OCI-LY1 (cell line): Measurements from ENCODE around the gene TNS1.

Experiments
- H2AFZ ChIP-seq: fragments of 200-600 bp; sonication (generic), shearing (Covaris generic); 2 replicates; pipeline ENCODE4 v1.6.0; 2014; ENCODE audit warnings: antibody characterized with exemption, mild to moderate bottlenecking, low read length
- H3F3A ChIP-seq: fragments of 200-600 bp; sonication (generic), shearing (Covaris generic); 2 replicates; pipeline ENCODE4 v1.6.0; 2014; ENCODE audit warnings: mild to moderate bottlenecking, antibody characterized with exemption, low read length, moderate library complexity; ENCODE audit not compliant: insufficient read depth
- H3K27ac ChIP-seq: fragments of 200-600 bp; sonication (generic); 2 replicates; pipeline ENCODE4 v1.5.1; 2014; ENCODE audit warnings: low read length, mixed run types, mild to moderate bottlenecking, low read depth; ENCODE audit not compliant: poor library complexity, severe bottlenecking
- H3K27me3 ChIP-seq: fragments of 200-600 bp; sonication (generic); 2 replicates; pipeline ENCODE4 v1.6.0; 2014; ENCODE audit warnings: antibody characterized with exemption, mild to moderate bottlenecking, low read length, moderate library complexity; ENCODE audit not compliant: insufficient read depth
- H3K36me3 ChIP-seq: fragments of 200-600 bp; sonication (generic); 2 replicates; pipeline ENCODE4 v1.6.1; 2014; ENCODE audit warnings: mild to moderate bottlenecking, antibody characterized with exemption, low read length, moderate library complexity, mixed read lengths; ENCODE audit not compliant: insufficient read depth
- H3K4me1 ChIP-seq: fragments of 200-600 bp; sonication (generic); 2 replicates; pipeline ENCODE4 v1.5.1; 2014; ENCODE audit warnings: mild to moderate bottlenecking, low read length, moderate library complexity; ENCODE audit not compliant: insufficient read depth, severe bottlenecking
- H3K4me2 ChIP-seq: fragments of 200-600 bp; sonication (generic), shearing (Covaris generic); 2 replicates; pipeline ENCODE4 v1.6.1; 2014; ENCODE audit warnings: low read length
- H3K4me3 ChIP-seq: fragments of 200-600 bp; sonication (generic); 2 replicates; pipeline ENCODE4 v1.5.1; 2014; ENCODE audit warnings: low read length, low read depth, mild to moderate bottlenecking, mixed read lengths; ENCODE audit not compliant: poor library complexity, severe bottlenecking
- H3K79me2 ChIP-seq: fragments of 200-600 bp; shearing (Covaris generic); 2 replicates; pipeline ENCODE4 v1.6.1; 2016; ENCODE audit warnings: mixed run types, low read length, mixed read lengths; ENCODE audit not compliant: insufficient read depth
- H3K9ac ChIP-seq: fragments of 200-600 bp; sonication (generic), shearing (Covaris generic); 2 replicates; pipeline ENCODE4 v1.6.1; 2014; ENCODE audit warnings: mild to moderate bottlenecking, low read length, mixed read lengths
- H3K9me2 ChIP-seq: fragments of 200-600 bp; sonication (generic), shearing (Covaris generic); 2 replicates; pipeline ENCODE4 v1.6.1; 2014; ENCODE audit warnings: low read depth, mild to moderate bottlenecking, low read length, mixed read lengths
- H3K9me3 ChIP-seq: fragments of 200-600 bp; shearing (Covaris generic); 2 replicates; pipeline ENCODE4 v1.6.1; 2014; ENCODE audit warnings: low read length, mixed read lengths
- H4K20me1 ChIP-seq: fragments of 200-600 bp; sonication (generic), shearing (Covaris generic); 2 replicates; pipeline ENCODE4 v1.6.0; 2016; ENCODE audit warnings: mild to moderate bottlenecking, low read length; ENCODE audit not compliant: insufficient read depth
- CTCF ChIP-seq: fragments of 200-600 bp; sonication (generic), shearing (Covaris generic); IDR thresholded peaks from 2 replicates; pipeline ENCODE4 v1.5.1; 2017; ENCODE audit warnings: mild to moderate bottlenecking, antibody characterized with exemption, low read length, moderate library complexity, mixed read lengths
- EZH2 ChIP-seq: fragments of 200-600 bp; sonication (generic), shearing (Covaris generic); IDR thresholded peaks from 2 replicates; pipeline ENCODE4 v1.8.0; 2017; ENCODE audit warnings: borderline replicate concordance, mixed run types, mild to moderate bottlenecking, antibody characterized with exemption, low read length, moderate library complexity, mixed read lengths

Gene TNS1

GRCh38 chr2:217931846-217932560 is 70.8 kb downstream of the TNS1 start:
- H2AFZ ChIP-seq, result no peak overlapping the region
- H3K9me2 ChIP-seq, result no peaks in the 10 kb centered on the region
- H3K4me1 ChIP-seq, result no peaks in the 10 kb centered on the region
- no peak overlapping the region for H3K4me3 ChIP-seq
- H3K79me2 ChIP-seq, result no peaks in the 10 kb centered on the region
- no peaks in the 10 kb centered on the region for H3K9me3 ChIP-seq
- no peak overlapping the region for H3K27ac ChIP-seq
- TF ChIP-seq CTCF (no peak), EZH2 (no peak)
- no peaks in the 10 kb centered on the region for H3K36me3 ChIP-seq
- H4K20me1 ChIP-seq, result no peaks in the 10 kb centered on the region
- H3K9ac ChIP-seq, result no peak overlapping the region
- peaks cover 11% of the 10 kb centered on the region; the same call in 1 of the 2 replicates for H3K27me3 ChIP-seq
- H3F3A ChIP-seq, result no peaks in the 10 kb centered on the region
- H3K4me2 ChIP-seq, result no peak overlapping the region

GRCh38 chr2:217930761-217931563 is 71.8 kb downstream of the TNS1 start:
- Histone ChIP-seq H3K4me3 (no peak overlapping the region), H3K4me2 (no peak overlapping the region), H3K4me1 (no peaks in the 10 kb centered on the region), H3K79me2 (no peaks in the 10 kb centered on the region), H3K27me3 (peaks cover 11% of the 10 kb centered on the region; the same call in 1 of the 2 replicates), H4K20me1 (no peaks in the 10 kb centered on the region), H3K9me2 (no peaks in the 10 kb centered on the region), H3K36me3 (no peaks in the 10 kb centered on the region), H3K9ac (no peak overlapping the region), H3K9me3 (no peaks in the 10 kb centered on the region), H3K27ac (no peak overlapping the region), H2AFZ (no peak overlapping the region), H3F3A (no peaks in the 10 kb centered on the region)
- TF ChIP-seq EZH2 (no peak), CTCF (no peak)

- Histone ChIP-seq H3K27ac (no peak overlapping the region), H3K36me3 (no peaks in the 10 kb centered on the region), H3K79me2 (no peaks in the 10 kb centered on the region), H3K4me1 (no peaks in the 10 kb centered on the region), H3K4me2 (no peak overlapping the region), H3F3A (no peaks in the 10 kb centered on the region), H3K9ac (no peak overlapping the region), H3K9me3 (no peaks in the 10 kb centered on the region), H3K9me2 (no peaks in the 10 kb centered on the region), H4K20me1 (no peaks in the 10 kb centered on the region), H3K27me3 (peaks cover 5% of the 10 kb centered on the region; the same call in 1 of the 2 replicates), H3K4me3 (no peak overlapping the region), H2AFZ (no peak overlapping the region)
- TF ChIP-seq CTCF (no peak), EZH2 (no peak)
Observed at GRCh38 chr2:217929757-217930707, 72.8 kb downstream of the TNS1 start.
